ENCODE data around the gene CAPN5. TPM values are rescaled to one million over a fixed set of nuclear protein-coding genes. Genes with fewer than 3 reads are reported as not detected.

The CAPN5 gene
- total RNA-seq, 2 experiments from 2014 or later, result 0.43 to 0.65 TPM

GRCh38 chr11:77165066-77165465 lies 98.3 kb downstream of the CAPN5 start:
- ChIA-PET CTCF (no interaction called here), POLR2A (no interaction called here)
- no peak for DNase-seq
- H3K27ac Mint-ChIP-seq, result no peak overlapping the region
- no peak overlapping the region for H3K4me3 Mint-ChIP-seq
- H3K36me3 Mint-ChIP-seq (ENCODE audit: low read depth), result no peaks in the 10 kb centered on the region
- no peaks in the 10 kb centered on the region for H3K4me1 Mint-ChIP-seq
- H3K27me3 Mint-ChIP-seq, result peaks cover 2% of the 10 kb centered on the region
- no peaks in the 10 kb centered on the region for H3K9me3 Mint-ChIP-seq

- H3K36me3 Mint-ChIP-seq (ENCODE audit: low read depth), result no peaks in the 10 kb centered on the region
- DNase-seq, result no peak
- no peaks in the 10 kb centered on the region for H3K9me3 Mint-ChIP-seq
- peaks cover 2% of the 10 kb centered on the region for H3K27me3 Mint-ChIP-seq
- POLR2A ChIA-PET, result no interaction called here
- CTCF ChIA-PET, result interaction anchor here (1.2 kb wide), 1 partner anchor 75 kb away, joined by 3 read pairs; no protein-coding TSS in a partner anchor
- H3K4me3 Mint-ChIP-seq, result no peak overlapping the region
- no peaks in the 10 kb centered on the region for H3K4me1 Mint-ChIP-seq
- H3K27ac Mint-ChIP-seq, result no peak overlapping the region
Observed at GRCh38 chr11:77166021-77166420, 99.2 kb downstream of the CAPN5 start.

GRCh38 chr11:77167111-77167626 lies 100.4 kb downstream of the CAPN5 start:
- Mint-ChIP-seq H3K4me1 (no peaks in the 10 kb centered on the region), H3K27me3 (peaks cover 2% of the 10 kb centered on the region), H3K27ac (no peak overlapping the region), H3K36me3 (ENCODE audit: low read depth) (no peaks in the 10 kb centered on the region), H3K4me3 (no peak overlapping the region), H3K9me3 (no peaks in the 10 kb centered on the region)
- POLR2A ChIA-PET, result no interaction called here
- no peak for DNase-seq
- CTCF ChIA-PET, result interaction anchor here (0.7 kb wide), 1 partner anchor 40 kb away, joined by 4 read pairs; the partner anchor contains the start of gene MYO7A

- Mint-ChIP-seq H3K4me3 (no peak overlapping the region), H3K27me3 (peaks cover 2% of the 10 kb centered on the region), H3K4me1 (no peaks in the 10 kb centered on the region), H3K9me3 (no peaks in the 10 kb centered on the region), H3K27ac (no peak overlapping the region), H3K36me3 (ENCODE audit: low read depth) (no peaks in the 10 kb centered on the region)
- POLR2A ChIA-PET, result no interaction called here
- CTCF ChIA-PET, result interaction anchor here (0.7 kb wide), 1 partner anchor 40 kb away, joined by 4 read pairs; the partner anchor contains the start of gene MYO7A
- no peak for DNase-seq
Observed at GRCh38 chr11:77167791-77168190, 101.0 kb downstream of the CAPN5 start.

- no peak for DNase-seq
- Mint-ChIP-seq H3K4me3 (no peak overlapping the region), H3K4me1 (no peaks in the 10 kb centered on the region), H3K27ac (no peak overlapping the region), H3K36me3 (ENCODE audit: low read depth) (no peaks in the 10 kb centered on the region), H3K9me3 (no peaks in the 10 kb centered on the region), H3K27me3 (no peaks in the 10 kb centered on the region)
- ChIA-PET POLR2A (no interaction called here), CTCF (no interaction called here)
Observed at GRCh38 chr11:77170107-77170506, 103.3 kb downstream of the CAPN5 start.

- Mint-ChIP-seq H3K4me3 (no peak overlapping the region), H3K27ac (no peak overlapping the region), H3K4me1 (no peaks in the 10 kb centered on the region), H3K27me3 (no peaks in the 10 kb centered on the region), H3K9me3 (no peaks in the 10 kb centered on the region), H3K36me3 (ENCODE audit: low read depth) (no peaks in the 10 kb centered on the region)
- CTCF ChIA-PET, result interaction anchor here (0.9 kb wide), 1 partner anchor 44 kb away, joined by 3 read pairs; the partner anchor contains the start of gene MYO7A
- DNase-seq, result no peak
- POLR2A ChIA-PET, result no interaction called here
Observed at GRCh38 chr11:77171254-77171653, 104.5 kb downstream of the CAPN5 start.

GRCh38 chr11:77171885-77172665 lies 105.3 kb downstream of the CAPN5 start:
- Mint-ChIP-seq H3K27ac (no peak overlapping the region), H3K9me3 (no peaks in the 10 kb centered on the region), H3K4me1 (no peaks in the 10 kb centered on the region), H3K4me3 (no peak overlapping the region), H3K36me3 (ENCODE audit: low read depth) (no peaks in the 10 kb centered on the region), H3K27me3 (no peaks in the 10 kb centered on the region)
- ChIA-PET POLR2A (no interaction called here), CTCF (no interaction called here)
- DNase-seq, result no peak

GRCh38 chr11:77172666-77172982 lies 105.9 kb downstream of the CAPN5 start:
- ChIA-PET CTCF (no interaction called here), POLR2A (no interaction called here)
- Mint-ChIP-seq H3K4me3 (no peak overlapping the region), H3K4me1 (no peaks in the 10 kb centered on the region), H3K9me3 (no peaks in the 10 kb centered on the region), H3K27ac (no peak overlapping the region), H3K27me3 (no peaks in the 10 kb centered on the region), H3K36me3 (ENCODE audit: low read depth) (no peaks in the 10 kb centered on the region)
- no peak for DNase-seq

GRCh38 chr11:77173494-77173893 lies 106.7 kb downstream of the CAPN5 start:
- ChIA-PET CTCF (interaction anchor here (3.2 kb wide), 1 partner anchor 46 kb away, joined by 11 read pairs; the partner anchor contains the start of gene MYO7A), POLR2A (no interaction called here)
- no peaks in the 10 kb centered on the region for H3K36me3 Mint-ChIP-seq (ENCODE audit: low read depth)
- no peak overlapping the region for H3K4me3 Mint-ChIP-seq
- no peak overlapping the region for H3K27ac Mint-ChIP-seq
- H3K9me3 Mint-ChIP-seq, result no peaks in the 10 kb centered on the region
- DNase-seq, result no peak
- no peaks in the 10 kb centered on the region for H3K4me1 Mint-ChIP-seq
- no peaks in the 10 kb centered on the region for H3K27me3 Mint-ChIP-seq

- ChIA-PET CTCF (interaction anchor here (3.2 kb wide), 1 partner anchor 47 kb away, joined by 11 read pairs; the partner anchor contains the start of gene MYO7A), POLR2A (no interaction called here)
- Mint-ChIP-seq H3K9me3 (no peaks in the 10 kb centered on the region), H3K4me1 (no peaks in the 10 kb centered on the region), H3K4me3 (no peak overlapping the region), H3K27me3 (no peaks in the 10 kb centered on the region), H3K36me3 (ENCODE audit: low read depth) (no peaks in the 10 kb centered on the region), H3K27ac (no peak overlapping the region)
- no peak for DNase-seq
Observed at GRCh38 chr11:77174559-77174958, 107.8 kb downstream of the CAPN5 start.

- Mint-ChIP-seq H3K27ac (no peak overlapping the region), H3K36me3 (ENCODE audit: low read depth) (no peaks in the 10 kb centered on the region), H3K4me3 (no peak overlapping the region), H3K4me1 (no peaks in the 10 kb centered on the region), H3K27me3 (no peaks in the 10 kb centered on the region), H3K9me3 (no peaks in the 10 kb centered on the region)
- ChIA-PET POLR2A (no interaction called here), CTCF (interaction anchor here (0.6 to 3.2 kb wide), 2 partner anchors 48 to 112 kb away, joined by 3 to 11 read pairs; partner anchors contain the start of gene MYO7A)
- DNase-seq, result no peak
Observed at GRCh38 chr11:77175021-77175842, 108.5 kb downstream of the CAPN5 start.

Measured in activated CD4-positive, alpha-beta memory T cell treated with anti-CD3 and anti-CD28 coated beads, Interleukin-2, amount 10 ng/mL, durations not matched to agents 7 days and 5 days (primary cell).